PC-9 (cell line): ENCODE data around the gene SAMD10.

Source experiments
- EZH2 ChIP-seq: fragments of 200-600 bp; sonication (generic); IDR thresholded peaks from 2 replicates; pipeline ENCODE4 v1.8.0; 2017; ENCODE audit warnings: antibody characterized with exemption, low read depth
- TF ChIP-seq, protein P1 (sequence below): fragments of 200-600 bp; sonication (generic); conservative IDR thresholded peaks from 2 replicates; pipeline ENCODE4 v1.6.1; 2017; ENCODE audit warnings: mixed run types, antibody characterized with exemption, mild to moderate bottlenecking, moderate library complexity

DNA sequence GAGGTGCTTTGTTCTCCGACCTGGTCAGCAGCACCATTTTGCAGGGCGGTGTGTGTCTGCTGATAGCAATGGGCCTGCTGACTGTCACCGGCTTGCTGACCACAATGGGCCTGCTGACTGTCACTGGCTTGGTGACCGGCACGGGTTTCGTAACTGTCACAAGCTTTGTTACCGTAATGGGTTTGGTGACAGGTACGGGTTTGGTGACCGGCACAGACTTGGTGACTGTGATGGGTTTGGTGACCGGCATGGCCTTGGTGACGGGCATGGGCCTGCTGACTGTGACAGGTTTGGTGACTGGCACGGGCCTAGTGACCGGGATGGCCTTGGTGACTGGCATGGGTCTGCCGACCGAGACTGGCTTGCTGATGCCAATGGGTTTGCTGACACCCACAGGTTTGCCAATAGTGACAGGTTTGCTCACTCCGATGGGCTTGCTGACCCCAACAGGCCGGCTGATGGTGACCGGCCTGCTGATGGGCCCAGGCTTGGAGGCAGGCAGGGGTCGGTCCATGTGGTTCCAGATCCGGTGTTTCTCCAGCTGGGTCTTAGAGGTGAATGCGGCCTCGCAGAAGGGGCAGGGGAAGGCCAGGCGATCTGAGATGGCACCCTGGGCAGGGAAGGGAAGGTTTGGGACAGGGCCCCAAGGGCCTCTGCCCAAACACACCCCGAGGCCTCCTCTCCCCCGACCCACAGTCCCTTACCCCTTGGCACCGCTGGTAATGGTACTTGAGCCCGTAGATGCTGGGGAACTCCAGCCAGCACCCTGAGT is 13.1 kb downstream of the SAMD10 start:
- TF ChIP-seq, protein P1, sequence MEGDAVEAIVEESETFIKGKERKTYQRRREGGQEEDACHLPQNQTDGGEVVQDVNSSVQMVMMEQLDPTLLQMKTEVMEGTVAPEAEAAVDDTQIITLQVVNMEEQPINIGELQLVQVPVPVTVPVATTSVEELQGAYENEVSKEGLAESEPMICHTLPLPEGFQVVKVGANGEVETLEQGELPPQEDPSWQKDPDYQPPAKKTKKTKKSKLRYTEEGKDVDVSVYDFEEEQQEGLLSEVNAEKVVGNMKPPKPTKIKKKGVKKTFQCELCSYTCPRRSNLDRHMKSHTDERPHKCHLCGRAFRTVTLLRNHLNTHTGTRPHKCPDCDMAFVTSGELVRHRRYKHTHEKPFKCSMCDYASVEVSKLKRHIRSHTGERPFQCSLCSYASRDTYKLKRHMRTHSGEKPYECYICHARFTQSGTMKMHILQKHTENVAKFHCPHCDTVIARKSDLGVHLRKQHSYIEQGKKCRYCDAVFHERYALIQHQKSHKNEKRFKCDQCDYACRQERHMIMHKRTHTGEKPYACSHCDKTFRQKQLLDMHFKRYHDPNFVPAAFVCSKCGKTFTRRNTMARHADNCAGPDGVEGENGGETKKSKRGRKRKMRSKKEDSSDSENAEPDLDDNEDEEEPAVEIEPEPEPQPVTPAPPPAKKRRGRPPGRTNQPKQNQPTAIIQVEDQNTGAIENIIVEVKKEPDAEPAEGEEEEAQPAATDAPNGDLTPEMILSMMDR: no peak
- no peak for TF ChIP-seq EZH2
